Measurements from ENCODE around the gene BAZ2B. TPM values are rescaled to one million over a fixed set of nuclear protein-coding genes. Genes with fewer than 3 reads are reported as not detected.

Gene BAZ2B
- total and polyA plus RNA-seq, 9 of the 15 experiments (the other 6 are each of a cell fraction or from before 2014, with no cell fraction given): 7.5 to 38.6 (median 19.8) TPM

DNA sequence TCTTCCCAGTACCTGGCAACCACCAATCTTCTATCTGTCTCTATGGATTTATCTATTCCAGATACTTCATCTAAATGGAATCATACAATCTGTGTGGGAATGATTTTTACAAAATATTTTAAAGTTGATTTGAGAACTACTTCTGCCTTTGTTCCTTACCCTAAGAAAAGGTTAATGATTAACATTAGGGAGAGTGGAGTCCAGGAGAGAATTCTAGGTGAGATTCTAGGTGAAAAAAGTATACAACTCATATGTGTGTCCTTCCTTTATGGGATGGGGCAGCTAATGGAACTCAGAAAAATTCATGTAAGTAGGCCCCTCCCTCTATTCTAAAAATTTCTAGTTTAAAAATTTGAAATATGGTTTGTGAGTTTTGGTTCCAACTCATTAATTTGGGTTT, 293.9 kb downstream of the BAZ2B start:
- Histone ChIP-seq H3K27me3 (ENCODE audit: control insufficient read depth in 2 of 2, insufficient read depth in 2 of 2, low read length in 2 of 2) (no peaks in the 10 kb centered on the region), H3K27ac (ENCODE audit: extremely low read depth, low read depth, low read length) (no peak overlapping the region), H3K9me1 (ENCODE audit: control insufficient read depth, insufficient read depth, low read length) (no peaks in the 10 kb centered on the region), H3K36me3 (ENCODE audit: control insufficient read depth, insufficient read depth, low read length) (no peaks in the 10 kb centered on the region), H2AFZ (ENCODE audit: low read depth, low read length) (no peak overlapping the region), H3K4me1 (replicated peaks in 1 of 2; ENCODE audit: control insufficient read depth in 2 of 2, insufficient read depth in 2 of 2, low read length in 2 of 2) (no peaks in the 10 kb centered on the region), H3K9me3 (replicated peaks; ENCODE audit: control insufficient read depth, insufficient read depth, low read depth, low read length) (no peaks in the 10 kb centered on the region), H3K9ac (ENCODE audit: insufficient read depth in 1 of 2, low read depth in 2 of 2, low read length in 2 of 2) (no peak overlapping the region), H4K20me1 (replicated peaks; ENCODE audit: control insufficient read depth, insufficient read depth, low read length) (no peaks in the 10 kb centered on the region), H3K4me3 (no peak overlapping the region), H3K79me2 (ENCODE audit: control insufficient read depth, insufficient read depth, low read length) (no peaks in the 10 kb centered on the region), H3K4me2 (ENCODE audit: insufficient read depth, low read length) (no peak overlapping the region)
- in situ Hi-C loops (cut with MboI): no loop called here
- ATAC-seq (no peak), DNase-seq (ENCODE audit: extremely low read depth in 1 of 4, low spot score in 3 of 4) (no peak), FAIRE-seq (no peak)
- no TSS peak for BruUV-seq (replicated peaks)
- CTCF ChIA-PET (ENCODE audit: low intra/inter-chr PET ratio): no interaction called here
- POLR2A ChIA-PET: no interaction called here
- intact Hi-C loops (cut with micrococcal nuclease): no loop called here
- TF ChIP-seq BRF1 (IDR thresholded peaks at IDR 0.05; ENCODE audit: borderline replicate concordance, extremely low read depth, insufficient read length) (no peak), ZC3H4 (CRISPR knock-in tag; IDR thresholded peaks at IDR 0.05; ENCODE audit: borderline replicate concordance) (no peak), ARID2 (IDR thresholded peaks at IDR 0.05) (no peak), ZNF253 (CRISPR knock-in tag; conservative IDR thresholded peaks at IDR 0.05) (no peak), HDAC3 (IDR thresholded peaks at IDR 0.05; ENCODE audit: borderline replicate concordance, partially characterized antibody) (no peak), RBM22 (IDR thresholded peaks at IDR 0.05; ENCODE audit: low read depth, low read length, poor library complexity, severe bottlenecking) (no peak), ZNF696 (CRISPR knock-in tag; conservative IDR thresholded peaks at IDR 0.05) (no peak), ZNF408 (CRISPR knock-in tag; IDR thresholded peaks at IDR 0.05; ENCODE audit: low read depth) (no peak), ZBTB8A (IDR thresholded peaks at IDR 0.05; ENCODE audit: partially characterized antibody) (no peak), PURB (CRISPR knock-in tag; IDR thresholded peaks at IDR 0.05; ENCODE audit: low read depth) (no peak), NFRKB (IDR thresholded peaks at IDR 0.05; ENCODE audit: low read depth) (no peak), ZNF121 (CRISPR knock-in tag; conservative IDR thresholded peaks at IDR 0.05) (no peak), ETV5 (CRISPR knock-in tag; IDR thresholded peaks at IDR 0.05; ENCODE audit: low read depth) (no peak)
- TF ChIP-seq, protein P1, sequence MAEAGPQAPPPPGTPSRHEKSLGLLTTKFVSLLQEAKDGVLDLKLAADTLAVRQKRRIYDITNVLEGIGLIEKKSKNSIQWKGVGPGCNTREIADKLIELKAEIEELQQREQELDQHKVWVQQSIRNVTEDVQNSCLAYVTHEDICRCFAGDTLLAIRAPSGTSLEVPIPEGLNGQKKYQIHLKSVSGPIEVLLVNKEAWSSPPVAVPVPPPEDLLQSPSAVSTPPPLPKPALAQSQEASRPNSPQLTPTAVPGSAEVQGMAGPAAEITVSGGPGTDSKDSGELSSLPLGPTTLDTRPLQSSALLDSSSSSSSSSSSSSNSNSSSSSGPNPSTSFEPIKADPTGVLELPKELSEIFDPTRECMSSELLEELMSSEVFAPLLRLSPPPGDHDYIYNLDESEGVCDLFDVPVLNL (CRISPR knock-in tag; IDR thresholded peaks at IDR 0.05; ENCODE audit: low read depth): no peak
- TF ChIP-seq, protein P2, sequence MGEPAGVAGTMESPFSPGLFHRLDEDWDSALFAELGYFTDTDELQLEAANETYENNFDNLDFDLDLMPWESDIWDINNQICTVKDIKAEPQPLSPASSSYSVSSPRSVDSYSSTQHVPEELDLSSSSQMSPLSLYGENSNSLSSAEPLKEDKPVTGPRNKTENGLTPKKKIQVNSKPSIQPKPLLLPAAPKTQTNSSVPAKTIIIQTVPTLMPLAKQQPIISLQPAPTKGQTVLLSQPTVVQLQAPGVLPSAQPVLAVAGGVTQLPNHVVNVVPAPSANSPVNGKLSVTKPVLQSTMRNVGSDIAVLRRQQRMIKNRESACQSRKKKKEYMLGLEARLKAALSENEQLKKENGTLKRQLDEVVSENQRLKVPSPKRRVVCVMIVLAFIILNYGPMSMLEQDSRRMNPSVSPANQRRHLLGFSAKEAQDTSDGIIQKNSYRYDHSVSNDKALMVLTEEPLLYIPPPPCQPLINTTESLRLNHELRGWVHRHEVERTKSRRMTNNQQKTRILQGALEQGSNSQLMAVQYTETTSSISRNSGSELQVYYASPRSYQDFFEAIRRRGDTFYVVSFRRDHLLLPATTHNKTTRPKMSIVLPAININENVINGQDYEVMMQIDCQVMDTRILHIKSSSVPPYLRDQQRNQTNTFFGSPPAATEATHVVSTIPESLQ (CRISPR knock-in tag; IDR thresholded peaks at IDR 0.05): no peak

Measured in K562 (cell line).